ENCODE results near the gene MB21D2. TPM values are rescaled to one million over a fixed set of nuclear protein-coding genes. Genes with fewer than 3 reads are reported as not detected.

Gene MB21D2
- total RNA-seq, 1 experiment from 2014 or later, result 2.8 TPM

DNA sequence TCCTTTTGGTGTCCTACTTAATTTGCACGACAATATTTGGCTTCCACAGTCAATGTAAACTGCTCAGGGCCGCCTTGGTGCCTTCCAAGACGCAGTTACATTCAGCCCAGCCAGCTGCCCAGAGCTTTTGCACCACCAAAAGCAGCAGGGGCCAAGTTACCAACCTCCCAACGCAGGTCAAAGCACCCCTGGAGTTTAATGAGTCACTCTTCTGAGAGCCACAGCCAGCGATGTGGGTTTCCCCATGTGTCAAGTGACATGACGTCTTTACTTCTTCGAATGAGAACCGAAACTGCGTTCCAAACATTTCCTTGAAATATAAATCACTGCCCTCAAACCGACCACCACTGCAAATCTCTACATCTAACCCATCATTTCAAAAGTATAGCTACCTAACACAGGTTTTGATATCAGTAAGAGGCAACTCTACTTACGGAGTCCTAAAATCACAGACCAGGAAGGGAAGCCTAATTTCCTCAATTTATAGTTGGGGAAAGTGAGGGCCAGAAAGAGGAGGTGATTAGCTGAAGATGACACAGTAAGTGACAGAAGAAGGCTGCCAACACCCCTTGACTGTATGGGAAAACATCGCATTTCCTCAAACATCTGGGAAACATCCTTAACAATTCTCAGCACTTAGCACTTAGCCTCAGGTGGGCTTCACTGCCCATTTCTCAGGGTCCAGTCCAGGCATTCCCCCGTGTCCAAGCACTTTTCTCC lies 24.5 kb downstream of the MB21D2 start (continued):
- TF ChIP-seq, protein P1, sequence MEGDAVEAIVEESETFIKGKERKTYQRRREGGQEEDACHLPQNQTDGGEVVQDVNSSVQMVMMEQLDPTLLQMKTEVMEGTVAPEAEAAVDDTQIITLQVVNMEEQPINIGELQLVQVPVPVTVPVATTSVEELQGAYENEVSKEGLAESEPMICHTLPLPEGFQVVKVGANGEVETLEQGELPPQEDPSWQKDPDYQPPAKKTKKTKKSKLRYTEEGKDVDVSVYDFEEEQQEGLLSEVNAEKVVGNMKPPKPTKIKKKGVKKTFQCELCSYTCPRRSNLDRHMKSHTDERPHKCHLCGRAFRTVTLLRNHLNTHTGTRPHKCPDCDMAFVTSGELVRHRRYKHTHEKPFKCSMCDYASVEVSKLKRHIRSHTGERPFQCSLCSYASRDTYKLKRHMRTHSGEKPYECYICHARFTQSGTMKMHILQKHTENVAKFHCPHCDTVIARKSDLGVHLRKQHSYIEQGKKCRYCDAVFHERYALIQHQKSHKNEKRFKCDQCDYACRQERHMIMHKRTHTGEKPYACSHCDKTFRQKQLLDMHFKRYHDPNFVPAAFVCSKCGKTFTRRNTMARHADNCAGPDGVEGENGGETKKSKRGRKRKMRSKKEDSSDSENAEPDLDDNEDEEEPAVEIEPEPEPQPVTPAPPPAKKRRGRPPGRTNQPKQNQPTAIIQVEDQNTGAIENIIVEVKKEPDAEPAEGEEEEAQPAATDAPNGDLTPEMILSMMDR (IDR thresholded peaks at IDR 0.05 in 2 of 3, conservative IDR thresholded peaks at IDR 0.05 in 1 of 3; ENCODE audit: borderline replicate concordance in 1 of 3, insufficient read depth in 1 of 3, low read depth in 2 of 3, low read length in 2 of 3), result no peak
- TF ChIP-seq ZFX (IDR thresholded peaks at IDR 0.05) (no peak), POLR2AphosphoS5 (IDR thresholded peaks at IDR 0.05; ENCODE audit: low read depth, low read length) (peak; percentile 20; the same call in 1 of the 2 replicates), EZH2 (IDR thresholded peaks at IDR 0.05) (no peak), RAD21 (IDR thresholded peaks at IDR 0.05; ENCODE audit: low read depth) (no peak), CBX3 (IDR thresholded peaks at IDR 0.05; ENCODE audit: low read depth) (no peak; the same call in 1 of the 2 replicates), ELF1 (IDR thresholded peaks at IDR 0.05; ENCODE audit: borderline replicate concordance, low read depth) (no peak; the same call in 1 of the 2 replicates), YY1 (IDR thresholded peaks at IDR 0.05; ENCODE audit: extremely low read depth, insufficient replicate concordance, low read depth, low read length) (no peak)
- TF ChIP-seq, protein P2, sequence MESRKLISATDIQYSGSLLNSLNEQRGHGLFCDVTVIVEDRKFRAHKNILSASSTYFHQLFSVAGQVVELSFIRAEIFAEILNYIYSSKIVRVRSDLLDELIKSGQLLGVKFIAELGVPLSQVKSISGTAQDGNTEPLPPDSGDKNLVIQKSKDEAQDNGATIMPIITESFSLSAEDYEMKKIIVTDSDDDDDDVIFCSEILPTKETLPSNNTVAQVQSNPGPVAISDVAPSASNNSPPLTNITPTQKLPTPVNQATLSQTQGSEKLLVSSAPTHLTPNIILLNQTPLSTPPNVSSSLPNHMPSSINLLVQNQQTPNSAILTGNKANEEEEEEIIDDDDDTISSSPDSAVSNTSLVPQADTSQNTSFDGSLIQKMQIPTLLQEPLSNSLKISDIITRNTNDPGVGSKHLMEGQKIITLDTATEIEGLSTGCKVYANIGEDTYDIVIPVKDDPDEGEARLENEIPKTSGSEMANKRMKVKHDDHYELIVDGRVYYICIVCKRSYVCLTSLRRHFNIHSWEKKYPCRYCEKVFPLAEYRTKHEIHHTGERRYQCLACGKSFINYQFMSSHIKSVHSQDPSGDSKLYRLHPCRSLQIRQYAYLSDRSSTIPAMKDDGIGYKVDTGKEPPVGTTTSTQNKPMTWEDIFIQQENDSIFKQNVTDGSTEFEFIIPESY (IDR thresholded peaks at IDR 0.05; ENCODE audit: extremely low read depth, insufficient replicate concordance, low read length), result no peak
- TF ChIP-seq, protein P3, sequence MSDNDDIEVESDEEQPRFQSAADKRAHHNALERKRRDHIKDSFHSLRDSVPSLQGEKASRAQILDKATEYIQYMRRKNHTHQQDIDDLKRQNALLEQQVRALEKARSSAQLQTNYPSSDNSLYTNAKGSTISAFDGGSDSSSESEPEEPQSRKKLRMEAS (IDR thresholded peaks at IDR 0.05), result peak; percentile 60; the same call in 1 of the 2 replicates

Measured in HCT116 (cell line).